BLaER1 (cell line): ENCODE results near the gene KIAA1755.
A peak's percentile ranks its signal among the peaks of the same experiment; 100 is the strongest.

Source experiments
- H3K27ac ChIP-seq: shearing (Covaris generic); formaldehyde crosslinking; 2 replicates; pipeline ENCODE4 v1.8.1; 2022
- H3K27me3 ChIP-seq: shearing (Covaris generic); formaldehyde crosslinking; 2 replicates; pipeline ENCODE4 v1.8.1; 2022
- H3K36me3 ChIP-seq: shearing (Covaris generic); formaldehyde crosslinking; 2 replicates; pipeline ENCODE4 v1.8.1; 2022
- H3K4me1 ChIP-seq: shearing (Covaris generic); formaldehyde crosslinking; 2 replicates; pipeline ENCODE4 v1.8.1; 2022
- H3K4me2 ChIP-seq: shearing (Covaris generic); formaldehyde crosslinking; 2 replicates; pipeline ENCODE4 v1.8.1; 2022
- H3K4me3 ChIP-seq: shearing (Covaris generic); formaldehyde crosslinking; 2 replicates; pipeline ENCODE4 v1.8.1; 2022
- H3K9ac ChIP-seq: shearing (Covaris generic); formaldehyde crosslinking; 2 replicates; pipeline ENCODE4 v1.8.1; 2022
- H3K9me3 ChIP-seq: shearing (Covaris generic); formaldehyde crosslinking; 2 replicates; pipeline ENCODE4 v1.8.1; 2022
- H4K20me1 ChIP-seq: shearing (Covaris generic); formaldehyde crosslinking; 2 replicates; pipeline ENCODE4 v1.8.1; 2022
- Cebpa-rat ChIP-seq: shearing (Covaris generic); IDR thresholded peaks from 2 replicates; pipeline ENCODE4 v1.8.1; 2022

The KIAA1755 gene

DNA sequence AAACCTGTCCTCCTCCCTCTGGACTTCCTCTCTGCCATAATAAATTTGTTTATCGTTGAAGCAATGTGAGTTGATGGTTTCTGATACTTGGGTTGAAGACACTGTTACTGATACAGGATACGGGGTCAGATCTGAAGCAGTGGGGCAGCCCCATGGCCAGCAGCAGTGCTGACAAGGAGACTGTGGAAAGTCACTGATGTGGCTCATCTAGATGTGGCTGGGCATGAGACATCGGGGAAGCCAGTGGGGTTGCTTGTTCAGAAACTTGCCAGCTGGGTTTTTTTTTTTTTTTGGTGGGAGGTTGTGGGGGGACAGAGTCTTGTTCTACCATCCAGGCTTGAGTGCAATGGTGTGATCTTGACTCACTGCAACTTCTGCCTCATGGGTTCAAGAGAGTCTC lies 40.8 kb upstream of the KIAA1755 start:
- no peak overlapping the region for H3K9ac ChIP-seq
- TF ChIP-seq Cebpa-rat, result no peak
- peaks cover 23% of the 10 kb centered on the region for H4K20me1 ChIP-seq

DNA sequence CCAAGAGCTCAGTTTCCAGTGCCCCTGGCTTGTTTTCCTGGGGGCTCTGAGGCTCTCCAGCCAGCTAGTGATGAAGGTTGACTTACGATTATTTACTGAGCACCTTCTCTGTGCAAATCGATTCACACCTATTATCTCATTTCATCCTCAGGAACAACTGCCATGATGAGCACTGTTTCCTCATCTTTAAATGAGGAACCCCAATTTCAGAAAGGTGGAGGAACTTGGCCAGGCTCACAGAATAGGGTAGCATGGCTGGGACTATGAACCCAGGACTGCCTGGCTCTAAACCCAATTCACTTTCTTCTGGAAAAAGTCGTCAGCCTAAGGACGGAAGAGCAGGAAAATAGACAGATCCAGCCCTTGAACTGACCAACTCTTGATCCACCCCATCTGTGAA lies 39.9 kb upstream of the KIAA1755 start:
- Histone ChIP-seq H3K4me2 (no peak overlapping the region), H3K27ac (no peak overlapping the region), H3K36me3 (no peaks in the 10 kb centered on the region), H3K9me3 (no peaks in the 10 kb centered on the region), H3K4me3 (no peak overlapping the region), H3K4me1 (peaks cover 45% of the 10 kb centered on the region), H4K20me1 (peaks cover 23% of the 10 kb centered on the region), H3K27me3 (peaks cover 23% of the 10 kb centered on the region), H3K9ac (no peak overlapping the region)
- TF ChIP-seq Cebpa-rat, result no peak

More for the DNA sequence above, 40.8 kb upstream of the KIAA1755 start:
- peaks cover 47% of the 10 kb centered on the region for H3K4me1 ChIP-seq
- H3K9me3 ChIP-seq, result no peaks in the 10 kb centered on the region
- peaks cover 23% of the 10 kb centered on the region for H3K27me3 ChIP-seq
- no peak overlapping the region for H3K27ac ChIP-seq
- H3K4me2 ChIP-seq, result no peak overlapping the region
- H3K4me3 ChIP-seq, result no peak overlapping the region
- no peaks in the 10 kb centered on the region for H3K36me3 ChIP-seq

DNA sequence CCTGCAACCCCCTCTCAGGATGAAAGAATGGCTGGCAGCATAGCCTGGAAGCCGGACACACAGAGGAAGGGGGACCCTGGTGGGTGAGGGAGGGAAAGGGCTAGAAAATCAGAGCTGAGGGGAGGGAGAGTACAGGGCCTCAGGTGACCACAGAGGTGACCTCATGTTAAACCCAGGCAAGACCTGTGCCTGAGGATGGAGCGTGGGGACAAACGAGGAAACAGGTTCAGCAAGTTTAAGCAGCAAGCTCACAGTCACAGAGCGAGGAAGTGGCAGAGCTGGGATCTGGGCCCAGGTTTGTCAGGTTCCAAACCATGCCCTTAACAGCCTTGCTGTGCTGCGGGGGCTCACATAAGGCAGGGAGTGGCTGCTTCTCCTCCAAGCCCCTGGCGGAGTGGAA lies 39.4 kb upstream of the KIAA1755 start:
- Histone ChIP-seq H3K4me2 (no peak overlapping the region), H3K4me3 (no peak overlapping the region), H3K9me3 (no peaks in the 10 kb centered on the region), H3K36me3 (no peaks in the 10 kb centered on the region), H3K27me3 (peaks cover 23% of the 10 kb centered on the region), H4K20me1 (peaks cover 23% of the 10 kb centered on the region), H3K4me1 (peaks cover 40% of the 10 kb centered on the region), H3K27ac (no peak overlapping the region), H3K9ac (no peak overlapping the region)
- TF ChIP-seq Cebpa-rat, result no peak

DNA sequence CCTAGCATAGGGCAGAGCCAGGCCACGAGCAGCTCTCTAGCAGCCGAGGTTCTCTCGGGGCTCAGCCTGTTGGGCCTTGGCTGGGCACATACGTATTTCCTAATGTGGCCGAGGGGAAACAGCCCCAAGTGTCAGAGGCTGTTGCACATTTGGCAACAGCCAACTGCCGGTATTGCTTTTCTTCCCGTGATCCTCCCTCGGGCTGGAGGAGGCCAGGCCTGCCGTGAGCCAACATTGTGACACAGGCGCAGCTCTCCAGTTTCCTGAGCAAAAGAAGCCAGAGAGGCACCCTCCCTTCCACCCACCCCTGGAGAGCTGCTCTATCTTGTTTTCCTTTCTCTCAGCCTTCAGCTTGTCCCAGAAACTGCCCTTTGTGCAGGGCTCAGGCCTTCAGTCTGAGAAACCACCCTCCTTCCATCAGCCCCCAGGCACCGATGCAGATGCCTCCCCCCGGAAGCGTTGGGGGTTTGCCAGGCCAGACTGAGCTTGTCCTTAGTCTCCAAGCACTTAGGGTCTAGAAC lies 38.3 kb upstream of the KIAA1755 start:
- H3K4me3 ChIP-seq, result no peak overlapping the region
- H3K27me3 ChIP-seq, result peaks cover 23% of the 10 kb centered on the region
- no peak for TF ChIP-seq Cebpa-rat
- H3K4me1 ChIP-seq, result peaks cover 29% of the 10 kb centered on the region
- H3K9me3 ChIP-seq, result no peaks in the 10 kb centered on the region
- H4K20me1 ChIP-seq, result peaks cover 13% of the 10 kb centered on the region
- H3K9ac ChIP-seq, result 0 out of 2 replicates have a peak overlapping the region, but pooled peaks have one; percentile 5
- H3K36me3 ChIP-seq, result no peaks in the 10 kb centered on the region
- H3K27ac ChIP-seq, result peak overlapping the region; percentile 49
- H3K4me2 ChIP-seq, result peak overlapping the region; percentile 59

DNA sequence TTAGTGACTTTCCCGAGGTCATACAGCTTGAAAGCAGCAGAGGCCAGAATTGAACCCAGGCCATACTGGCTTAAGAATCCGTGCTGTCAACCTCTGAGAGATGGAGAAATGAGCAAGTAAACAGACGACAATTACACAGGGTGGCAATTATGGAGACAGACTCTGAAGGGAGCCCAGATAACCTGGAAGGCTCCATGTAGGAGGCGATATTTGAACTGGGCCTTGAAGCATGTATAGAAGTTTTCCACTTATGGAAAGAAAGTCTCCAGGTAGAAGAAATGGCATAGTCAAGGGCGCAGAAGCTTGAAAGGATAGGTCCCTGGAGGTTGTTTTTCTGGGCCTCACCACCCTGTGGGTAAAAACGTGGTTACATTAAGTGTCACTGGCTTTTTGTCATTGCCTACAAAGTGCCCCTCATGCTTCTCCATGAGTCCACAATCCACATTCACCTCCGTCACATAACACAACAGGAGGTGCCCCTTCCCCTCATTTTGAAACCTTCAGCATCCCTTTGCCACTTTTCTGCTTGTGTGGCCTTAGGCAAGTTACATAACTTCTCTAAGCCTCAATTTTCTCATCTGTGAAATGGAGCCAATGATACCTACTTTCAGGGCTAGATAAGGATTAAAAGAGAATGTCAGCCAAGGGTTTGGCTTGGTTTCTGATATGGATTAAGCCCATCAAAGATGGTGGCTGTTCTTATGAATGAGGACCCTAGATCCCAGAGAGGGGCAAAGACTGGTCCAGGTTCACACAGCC lies 37.6 kb upstream of the KIAA1755 start:
- Histone ChIP-seq H4K20me1 (peaks cover 6% of the 10 kb centered on the region), H3K36me3 (no peaks in the 10 kb centered on the region), H3K9ac (0 out of 2 replicates have a peak overlapping the region, but pooled peaks have one; percentile 5), H3K9me3 (no peaks in the 10 kb centered on the region), H3K4me2 (peak overlapping the region; percentile 59), H3K27me3 (peaks cover 17% of the 10 kb centered on the region), H3K4me1 (peaks cover 21% of the 10 kb centered on the region), H3K27ac (peak overlapping the region; percentile 49), H3K4me3 (no peak overlapping the region)
- TF ChIP-seq Cebpa-rat, result no peak

DNA sequence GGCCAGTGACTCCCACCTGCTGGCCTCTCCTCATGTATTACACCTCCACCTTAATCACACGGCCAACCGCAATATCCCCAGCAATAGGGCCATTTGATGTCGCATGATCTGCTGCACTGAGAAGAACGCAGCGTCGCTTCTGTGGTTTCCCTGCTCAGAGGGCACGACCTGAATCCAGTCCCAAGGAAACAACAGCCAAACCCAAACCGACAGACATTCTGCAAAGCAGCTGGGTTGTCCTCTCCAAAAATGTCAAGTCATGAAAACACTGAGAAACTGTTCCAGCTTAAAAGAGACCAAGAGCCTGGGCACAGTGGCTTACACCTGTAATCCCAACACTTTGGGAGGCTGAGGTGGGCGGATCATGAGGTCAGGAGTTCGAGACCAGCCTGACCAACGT lies 35.9 kb upstream of the KIAA1755 start:
- Histone ChIP-seq H3K36me3 (no peaks in the 10 kb centered on the region), H3K4me1 (peaks cover 17% of the 10 kb centered on the region), H3K27me3 (0 out of 2 replicates have a peak, but pooled peaks cover 3% of the 10 kb centered on the region), H3K9me3 (no peaks in the 10 kb centered on the region), H3K9ac (no peak overlapping the region), H3K4me2 (no peak overlapping the region), H4K20me1 (no peaks in the 10 kb centered on the region), H3K27ac (no peak overlapping the region), H3K4me3 (no peak overlapping the region)
- TF ChIP-seq Cebpa-rat, result no peak

DNA sequence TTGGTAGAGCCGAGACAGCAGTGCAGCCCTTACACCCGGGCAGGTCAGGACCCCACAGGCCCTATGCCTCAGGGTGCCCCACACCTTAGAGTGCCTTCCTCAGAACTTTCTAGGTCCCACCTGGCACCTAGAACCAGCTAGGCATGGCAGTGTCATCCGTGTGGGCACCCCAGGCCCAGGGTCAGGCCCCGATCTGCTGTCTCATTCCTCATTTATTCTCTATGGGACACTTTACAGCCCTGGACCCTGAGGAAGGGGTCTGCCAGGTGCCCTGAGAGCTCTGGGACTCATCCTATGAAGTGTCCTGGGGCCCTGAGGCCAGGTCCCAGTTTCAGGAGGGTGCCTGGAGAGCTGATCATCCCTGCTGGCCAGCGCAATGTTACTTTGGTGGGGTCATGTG lies 35.3 kb upstream of the KIAA1755 start:
- Histone ChIP-seq H3K9me3 (no peaks in the 10 kb centered on the region), H4K20me1 (no peaks in the 10 kb centered on the region), H3K27me3 (0 out of 2 replicates have a peak, but pooled peaks cover 3% of the 10 kb centered on the region), H3K4me1 (peaks cover 17% of the 10 kb centered on the region), H3K36me3 (no peaks in the 10 kb centered on the region), H3K27ac (no peak overlapping the region), H3K4me3 (no peak overlapping the region), H3K4me2 (no peak overlapping the region), H3K9ac (no peak overlapping the region)
- TF ChIP-seq Cebpa-rat, result no peak

DNA sequence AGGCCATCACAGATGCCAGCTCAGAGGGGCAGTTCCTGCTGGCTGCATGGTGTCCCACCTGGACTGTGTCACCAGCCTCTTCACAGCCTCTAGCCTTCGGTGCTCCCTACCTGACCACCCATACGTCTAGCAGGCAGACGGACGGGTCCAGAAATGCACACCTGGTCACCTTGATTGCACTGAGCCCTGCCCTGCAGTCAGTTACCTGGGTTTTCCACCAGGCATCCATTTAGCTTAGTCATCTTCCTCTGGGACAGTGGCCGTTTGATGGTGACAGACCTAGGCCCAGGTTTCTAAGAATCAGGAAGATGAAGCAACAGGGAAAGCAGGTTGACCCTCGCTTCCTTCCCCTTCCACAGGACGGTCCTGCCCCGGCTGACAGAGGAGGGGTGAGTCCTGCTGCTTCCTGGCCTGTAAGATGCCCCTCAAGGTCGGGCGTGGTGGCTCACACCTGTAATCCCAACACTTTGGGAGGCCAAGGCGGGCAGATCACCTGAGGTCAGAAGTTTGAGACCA lies 33.6 kb upstream of the KIAA1755 start:
- H3K4me1 ChIP-seq, result peaks cover 12% of the 10 kb centered on the region
- H3K4me2 ChIP-seq, result no peak overlapping the region
- no peaks in the 10 kb centered on the region for H4K20me1 ChIP-seq
- no peak overlapping the region for H3K27ac ChIP-seq
- no peaks in the 10 kb centered on the region for H3K9me3 ChIP-seq
- TF ChIP-seq Cebpa-rat, result no peak
- H3K4me3 ChIP-seq, result no peak overlapping the region
- H3K27me3 ChIP-seq, result no peaks in the 10 kb centered on the region
- H3K9ac ChIP-seq, result no peak overlapping the region
- H3K36me3 ChIP-seq, result no peaks in the 10 kb centered on the region

DNA sequence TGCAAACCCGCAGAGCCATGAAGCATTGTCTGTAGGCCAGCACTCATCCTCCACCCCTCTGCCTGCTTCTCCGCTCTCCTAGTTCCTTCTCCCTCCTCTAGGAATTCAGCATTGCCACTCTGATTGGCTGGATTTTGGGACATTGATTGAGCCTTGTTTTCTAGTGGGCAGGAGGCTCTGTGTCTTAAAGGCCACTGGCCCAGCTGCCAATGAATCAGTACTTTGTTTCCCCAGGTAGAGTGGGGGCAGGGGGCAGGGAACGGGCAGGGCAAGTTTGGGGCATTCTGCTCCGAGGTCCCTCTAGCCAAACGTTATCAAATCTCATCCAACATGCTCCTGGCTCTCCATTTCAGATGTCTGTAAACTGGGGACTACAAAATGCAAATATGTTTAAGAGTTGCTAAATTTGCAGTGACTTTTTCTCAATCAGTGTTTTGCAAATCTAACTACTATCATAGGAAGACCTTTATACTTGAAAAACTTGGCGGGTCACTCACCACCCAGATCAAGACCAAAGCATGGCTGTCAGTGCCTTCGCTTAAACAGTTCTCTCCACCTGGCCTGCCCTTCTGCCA lies 33.0 kb upstream of the KIAA1755 start:
- Histone ChIP-seq H3K4me2 (no peak overlapping the region), H3K36me3 (no peaks in the 10 kb centered on the region), H3K27ac (no peak overlapping the region), H3K9me3 (no peaks in the 10 kb centered on the region), H3K9ac (no peak overlapping the region), H3K4me3 (no peak overlapping the region), H3K27me3 (no peaks in the 10 kb centered on the region), H4K20me1 (no peaks in the 10 kb centered on the region), H3K4me1 (peaks cover 8% of the 10 kb centered on the region)
- TF ChIP-seq Cebpa-rat, result no peak

DNA sequence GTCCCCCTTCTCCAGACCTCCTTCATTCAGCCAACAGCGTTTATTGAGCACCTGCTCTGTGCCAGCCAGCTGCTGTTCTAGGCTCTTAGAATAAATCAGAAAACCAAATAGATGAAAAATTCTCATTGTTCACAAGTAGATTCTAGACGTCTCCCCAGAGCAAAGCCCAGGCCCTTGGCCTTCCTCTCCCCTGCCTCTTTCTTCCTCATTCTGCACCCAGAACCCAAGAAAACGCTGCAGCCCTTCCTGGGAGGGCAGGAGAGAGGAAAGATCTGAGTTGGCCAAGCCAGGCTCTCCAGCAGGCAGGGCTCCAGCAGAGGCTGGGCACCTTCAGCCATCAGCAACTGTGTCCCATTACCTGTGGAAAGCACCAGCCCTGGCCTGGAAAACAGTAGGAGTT lies 31.4 kb upstream of the KIAA1755 start:
- Histone ChIP-seq H3K4me3 (no peak overlapping the region), H3K9me3 (no peaks in the 10 kb centered on the region), H4K20me1 (no peaks in the 10 kb centered on the region), H3K27me3 (no peaks in the 10 kb centered on the region), H3K36me3 (no peaks in the 10 kb centered on the region), H3K27ac (no peak overlapping the region), H3K4me2 (no peak overlapping the region), H3K4me1 (peaks cover 13% of the 10 kb centered on the region), H3K9ac (no peak overlapping the region)
- TF ChIP-seq Cebpa-rat, result no peak
